Activated T-helper 2 cell treated with anti-CD3 and anti-CD28 coated beads, Interferon-gamma antibody, Interleukin-2, Interleukin-4, amounts not matched to agents 10 μg/mL and 5 μg/mL and 100 μg/mL, durations not matched to agents 14 hours and 24 hours and 36 hours (primary cell): Measurements from ENCODE around the gene TBX5. TPM values are rescaled to one million over a fixed set of nuclear protein-coding genes. Genes with fewer than 3 reads are reported as not detected.

Experiments
- DNase-seq: peaks from one replicate; pipeline ENCODE4 v3.0.0; 2021; ENCODE audit warnings: low spot score
- H3K27ac Mint-ChIP-seq: one replicate; pipeline ENCODE4 v1.8.0; 2021; ENCODE audit warnings: mixed read lengths
- H3K27me3 Mint-ChIP-seq: one replicate; pipeline ENCODE4 v1.8.0; 2021; ENCODE audit warnings: low read depth, mixed read lengths
- H3K36me3 Mint-ChIP-seq: one replicate; pipeline ENCODE4 v1.8.0; 2021; ENCODE audit warnings: low read depth, mixed read lengths
- H3K4me1 Mint-ChIP-seq: one replicate; pipeline ENCODE4 v1.8.0; 2021; ENCODE audit warnings: low read depth, mixed read lengths
- H3K4me3 Mint-ChIP-seq: one replicate; pipeline ENCODE4 v1.8.0; 2021; ENCODE audit warnings: low read depth, mild to moderate bottlenecking, moderate library complexity, mixed read lengths
- H3K9me3 Mint-ChIP-seq: one replicate; pipeline ENCODE4 v1.8.0; 2021; ENCODE audit warnings: mixed read lengths
- intact Hi-C: fragments of 100-400 bp; cut with micrococcal nuclease; formaldehyde crosslinking; loops from one replicate; pipeline ENCODE4 v1.15.1; 2023
- total RNA-seq: library from RNA; stranded (reverse); gene quantifications from 2 replicates; pipeline ENCODE4 v1.2.3, GENCODE V29; 2022

The TBX5 gene
- total RNA-seq, 1 donor from 2014 or later, result not detected

DNA sequence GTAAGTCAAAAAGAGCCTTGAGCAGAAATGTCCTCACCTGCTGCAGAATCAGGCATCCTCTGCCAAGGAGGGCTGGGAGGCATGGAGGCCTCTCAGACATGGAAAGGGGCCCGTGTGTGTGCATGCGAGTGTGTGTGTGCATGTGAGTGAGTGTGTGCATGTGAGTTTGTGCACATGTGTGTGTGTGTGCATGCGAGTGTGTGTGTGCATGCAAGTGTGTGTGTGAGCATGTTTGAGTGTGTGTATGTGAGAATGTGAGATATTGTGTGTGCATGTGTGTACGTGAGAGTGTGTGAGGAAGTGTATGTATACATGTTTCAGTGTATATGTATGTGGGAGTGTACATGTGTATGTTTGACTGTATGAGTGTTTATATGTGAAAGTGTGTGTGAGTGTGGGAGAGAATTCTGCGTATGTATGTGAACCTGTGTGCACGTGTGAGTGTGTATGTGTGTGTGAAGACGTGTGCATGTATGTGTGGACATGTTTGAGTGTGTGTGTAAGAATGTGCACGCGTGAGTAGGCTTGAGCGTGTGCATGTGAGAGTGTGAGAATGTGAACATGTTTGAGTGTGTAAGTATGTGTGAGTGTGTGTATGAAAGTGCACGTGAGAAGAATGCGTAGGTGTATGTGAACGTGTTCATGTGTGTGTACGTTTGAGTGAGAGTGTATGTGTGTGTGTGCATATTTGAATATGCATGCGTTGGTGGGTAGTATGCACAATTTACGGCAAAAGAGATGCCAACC lies 90.8 kb downstream of the TBX5 start:
- Mint-ChIP-seq H3K9me3 (no peaks in the 10 kb centered on the region), H3K4me1 (no peaks in the 10 kb centered on the region), H3K36me3 (no peaks in the 10 kb centered on the region), H3K4me3 (no peak overlapping the region), H3K27me3 (no peaks in the 10 kb centered on the region), H3K27ac (no peak overlapping the region)
- no peak for DNase-seq
- intact Hi-C loops, result no loop called here

DNA sequence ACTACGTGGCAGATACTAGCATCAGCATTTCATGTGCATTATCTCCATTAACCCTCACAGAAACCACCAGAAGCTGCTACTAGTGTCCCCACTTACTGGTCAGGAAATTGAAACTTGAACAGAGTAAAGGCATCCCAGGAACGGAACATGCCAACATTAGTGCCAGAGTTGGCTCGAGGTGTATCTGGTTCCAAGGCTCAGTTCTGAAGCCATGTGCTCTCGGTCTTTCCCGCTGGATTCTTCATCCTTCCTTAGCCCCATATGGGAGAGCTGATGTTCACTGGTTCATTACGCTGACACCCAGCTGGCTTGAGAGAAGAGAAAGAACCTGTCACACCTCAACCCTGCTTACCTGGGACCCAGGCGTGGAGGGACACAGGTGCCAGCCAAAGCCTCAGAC lies 91.5 kb downstream of the TBX5 start:
- H3K27me3 Mint-ChIP-seq, result no peaks in the 10 kb centered on the region
- intact Hi-C loops, result no loop called here
- no peaks in the 10 kb centered on the region for H3K9me3 Mint-ChIP-seq
- no peak overlapping the region for H3K4me3 Mint-ChIP-seq
- no peaks in the 10 kb centered on the region for H3K36me3 Mint-ChIP-seq
- no peak overlapping the region for H3K27ac Mint-ChIP-seq
- DNase-seq, result no peak
- no peaks in the 10 kb centered on the region for H3K4me1 Mint-ChIP-seq

DNA sequence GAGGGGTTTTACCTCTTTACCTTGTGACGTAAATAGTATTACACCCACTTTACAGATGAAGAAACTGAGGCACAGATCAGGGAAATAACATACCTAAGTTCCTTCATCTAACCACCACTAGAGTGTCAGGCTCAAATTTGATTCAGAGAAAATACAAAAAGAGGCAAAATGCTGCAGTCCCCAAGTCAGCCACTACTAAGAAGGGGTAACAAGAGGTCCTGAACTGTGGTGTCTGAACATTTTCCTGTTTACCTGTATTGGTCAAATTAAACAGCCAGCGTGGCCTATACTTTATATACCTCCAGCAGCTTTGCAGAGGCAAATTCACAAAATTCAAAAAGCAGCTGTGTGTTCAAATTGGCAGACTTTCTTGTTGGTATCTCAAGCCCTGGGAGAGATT lies 92.0 kb downstream of the TBX5 start:
- H3K4me3 Mint-ChIP-seq, result no peak overlapping the region
- H3K9me3 Mint-ChIP-seq, result no peaks in the 10 kb centered on the region
- no peaks in the 10 kb centered on the region for H3K27me3 Mint-ChIP-seq
- no peak for DNase-seq
- no peaks in the 10 kb centered on the region for H3K36me3 Mint-ChIP-seq
- intact Hi-C loops, result no loop called here
- H3K27ac Mint-ChIP-seq, result no peak overlapping the region
- no peaks in the 10 kb centered on the region for H3K4me1 Mint-ChIP-seq

DNA sequence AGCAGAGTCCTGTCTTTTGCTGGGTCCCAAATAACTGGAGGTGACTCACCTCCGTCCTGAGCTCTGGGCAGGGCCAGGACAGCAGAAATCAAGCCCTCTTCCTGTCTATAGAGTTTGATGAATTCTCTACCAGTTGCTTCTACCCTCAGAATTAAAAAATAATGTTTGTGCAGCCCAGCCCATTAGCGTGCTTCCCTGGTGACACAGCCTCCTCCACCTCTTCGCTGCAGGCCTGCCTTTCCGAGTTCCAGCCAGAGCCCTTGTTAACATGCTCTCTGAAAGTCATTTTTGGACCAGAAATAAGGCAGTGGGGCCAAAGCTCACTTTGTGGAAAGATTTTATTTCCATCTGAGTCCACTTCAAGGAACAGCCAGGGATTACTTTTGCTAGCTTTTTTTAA lies 94.0 kb downstream of the TBX5 start:
- DNase-seq, result no peak
- Mint-ChIP-seq H3K4me3 (no peak overlapping the region), H3K27ac (no peak overlapping the region), H3K9me3 (no peaks in the 10 kb centered on the region), H3K27me3 (no peaks in the 10 kb centered on the region), H3K4me1 (no peaks in the 10 kb centered on the region), H3K36me3 (no peaks in the 10 kb centered on the region)
- intact Hi-C loops, result no loop called here

DNA sequence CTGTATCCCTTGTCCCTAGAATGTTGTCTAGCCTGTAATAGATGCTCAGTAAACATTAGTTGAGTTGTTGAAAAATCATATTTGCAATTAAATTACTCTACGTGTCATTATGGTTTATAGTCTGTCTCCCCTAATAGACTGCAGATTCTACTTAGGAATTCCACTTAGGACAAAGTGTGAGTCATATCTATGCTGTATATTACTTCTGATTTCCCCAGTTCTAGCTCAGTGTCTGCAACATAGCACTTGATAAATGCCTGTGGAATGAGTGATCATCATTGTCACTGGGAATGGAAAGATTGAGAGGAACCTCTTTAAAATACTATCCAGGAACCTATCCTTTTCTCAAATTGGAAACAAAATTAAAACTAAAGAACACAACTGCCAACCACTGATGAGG lies 99.3 kb downstream of the TBX5 start:
- Mint-ChIP-seq H3K27ac (no peak overlapping the region), H3K27me3 (no peaks in the 10 kb centered on the region), H3K4me1 (no peaks in the 10 kb centered on the region), H3K4me3 (no peak overlapping the region), H3K36me3 (no peaks in the 10 kb centered on the region), H3K9me3 (no peaks in the 10 kb centered on the region)
- intact Hi-C loops, result no loop called here
- DNase-seq, result no peak

DNA sequence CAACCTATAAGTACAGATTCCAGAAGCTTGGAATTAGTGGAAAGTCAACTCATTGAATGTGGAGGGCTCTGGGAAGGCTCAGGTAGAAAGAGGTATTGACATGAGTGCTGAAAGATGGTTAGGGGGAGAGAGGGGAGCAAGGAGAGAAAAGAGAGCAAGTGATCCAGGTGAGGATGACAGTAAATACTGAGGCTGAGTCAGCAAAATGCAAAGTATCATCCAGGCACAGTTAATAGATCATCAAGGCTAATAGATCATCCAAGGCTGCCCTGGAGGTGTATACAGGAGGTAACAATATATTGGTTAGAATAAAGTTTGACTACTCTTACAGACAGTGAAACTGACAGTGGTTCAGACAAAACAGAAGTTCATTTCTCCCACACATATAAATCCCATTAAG lies 100.5 kb downstream of the TBX5 start:
- Mint-ChIP-seq H3K36me3 (no peaks in the 10 kb centered on the region), H3K4me3 (no peak overlapping the region), H3K27me3 (no peaks in the 10 kb centered on the region), H3K9me3 (no peaks in the 10 kb centered on the region), H3K27ac (no peak overlapping the region), H3K4me1 (no peaks in the 10 kb centered on the region)
- no peak for DNase-seq
- intact Hi-C loops, result no loop called here
